ENCODE data around the gene CCDC91. TPM values are rescaled to one million over a fixed set of nuclear protein-coding genes. Genes with fewer than 3 reads are reported as not detected.
A peak's percentile ranks its signal among the peaks of the same experiment; 100 is the strongest.

The CCDC91 gene, protein sequence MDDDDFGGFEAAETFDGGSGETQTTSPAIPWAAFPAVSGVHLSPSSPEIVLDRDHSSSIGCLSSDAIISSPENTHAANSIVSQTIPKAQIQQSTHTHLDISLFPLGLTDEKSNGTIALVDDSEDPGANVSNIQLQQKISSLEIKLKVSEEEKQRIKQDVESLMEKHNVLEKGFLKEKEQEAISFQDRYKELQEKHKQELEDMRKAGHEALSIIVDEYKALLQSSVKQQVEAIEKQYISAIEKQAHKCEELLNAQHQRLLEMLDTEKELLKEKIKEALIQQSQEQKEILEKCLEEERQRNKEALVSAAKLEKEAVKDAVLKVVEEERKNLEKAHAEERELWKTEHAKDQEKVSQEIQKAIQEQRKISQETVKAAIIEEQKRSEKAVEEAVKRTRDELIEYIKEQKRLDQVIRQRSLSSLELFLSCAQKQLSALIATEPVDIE
- total RNA-seq (10.9 and 13.9 TPM in 2 replicates), polyA plus RNA-seq (25.5 and 26.3 TPM in 2 replicates)

DNA sequence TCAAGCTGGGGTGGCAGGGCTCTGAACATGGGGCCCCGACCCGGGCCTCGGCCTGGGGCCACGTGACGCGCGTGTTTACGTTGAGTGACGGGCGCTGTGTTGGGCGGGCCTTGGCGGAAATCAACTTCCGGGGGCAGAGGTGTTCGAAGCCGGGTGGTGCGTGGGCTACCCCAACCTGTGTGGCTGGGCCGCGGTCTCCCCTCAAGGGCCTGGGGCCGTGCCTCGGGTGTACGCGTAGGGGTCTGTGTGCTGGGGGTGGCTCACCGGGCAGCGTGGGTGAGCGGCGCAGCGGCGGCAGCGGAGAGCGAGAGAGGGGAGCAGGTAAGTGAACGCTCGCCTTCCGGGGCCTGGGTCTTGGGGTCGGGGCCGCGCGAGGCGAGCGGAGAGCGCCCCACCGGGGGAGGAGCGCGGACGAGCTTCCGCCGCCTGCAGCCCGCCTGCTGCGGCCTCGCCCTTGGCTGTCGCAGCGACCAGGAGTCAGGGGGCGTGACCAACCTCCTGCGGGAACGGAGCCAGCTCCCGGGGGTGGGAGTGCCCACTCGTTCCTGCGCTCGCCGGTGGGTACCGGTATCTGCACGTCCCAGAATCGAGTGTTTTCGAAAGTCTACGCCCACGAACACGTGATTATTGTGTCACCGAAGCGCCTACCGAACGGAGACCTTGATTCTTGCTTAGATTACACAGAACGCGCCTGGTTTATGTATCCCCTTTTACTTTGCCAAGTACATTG lies at the start of gene CCDC91:
CCDC91 (plus strand) TSS at position 136 of the 730 bp plus-strand sequence. CDS start 66,760 bp downstream, outside the sequence.
- Histone ChIP-seq H3K4me1 (ENCODE audit: low read depth) (no peaks in the 10 kb centered on the region), H3K36me3 (no peaks in the 10 kb centered on the region), H3K4me3 (peak within 1 kb of the TSS; percentile 66), H3K9me3 (ENCODE audit: low read depth) (no peaks in the 10 kb centered on the region), H3K27me3 (no peaks in the 10 kb centered on the region), H3K27ac (peak within 1 kb of the TSS; percentile 90)
- DNase-seq (ENCODE audit: low read depth in 1 of 2, low spot score in 1 of 2), result peak; percentile 89 to 90
- TF ChIP-seq, protein P1, sequence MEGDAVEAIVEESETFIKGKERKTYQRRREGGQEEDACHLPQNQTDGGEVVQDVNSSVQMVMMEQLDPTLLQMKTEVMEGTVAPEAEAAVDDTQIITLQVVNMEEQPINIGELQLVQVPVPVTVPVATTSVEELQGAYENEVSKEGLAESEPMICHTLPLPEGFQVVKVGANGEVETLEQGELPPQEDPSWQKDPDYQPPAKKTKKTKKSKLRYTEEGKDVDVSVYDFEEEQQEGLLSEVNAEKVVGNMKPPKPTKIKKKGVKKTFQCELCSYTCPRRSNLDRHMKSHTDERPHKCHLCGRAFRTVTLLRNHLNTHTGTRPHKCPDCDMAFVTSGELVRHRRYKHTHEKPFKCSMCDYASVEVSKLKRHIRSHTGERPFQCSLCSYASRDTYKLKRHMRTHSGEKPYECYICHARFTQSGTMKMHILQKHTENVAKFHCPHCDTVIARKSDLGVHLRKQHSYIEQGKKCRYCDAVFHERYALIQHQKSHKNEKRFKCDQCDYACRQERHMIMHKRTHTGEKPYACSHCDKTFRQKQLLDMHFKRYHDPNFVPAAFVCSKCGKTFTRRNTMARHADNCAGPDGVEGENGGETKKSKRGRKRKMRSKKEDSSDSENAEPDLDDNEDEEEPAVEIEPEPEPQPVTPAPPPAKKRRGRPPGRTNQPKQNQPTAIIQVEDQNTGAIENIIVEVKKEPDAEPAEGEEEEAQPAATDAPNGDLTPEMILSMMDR (IDR thresholded peaks at IDR 0.05; ENCODE audit: low read depth, low read length), result no peak

DNA sequence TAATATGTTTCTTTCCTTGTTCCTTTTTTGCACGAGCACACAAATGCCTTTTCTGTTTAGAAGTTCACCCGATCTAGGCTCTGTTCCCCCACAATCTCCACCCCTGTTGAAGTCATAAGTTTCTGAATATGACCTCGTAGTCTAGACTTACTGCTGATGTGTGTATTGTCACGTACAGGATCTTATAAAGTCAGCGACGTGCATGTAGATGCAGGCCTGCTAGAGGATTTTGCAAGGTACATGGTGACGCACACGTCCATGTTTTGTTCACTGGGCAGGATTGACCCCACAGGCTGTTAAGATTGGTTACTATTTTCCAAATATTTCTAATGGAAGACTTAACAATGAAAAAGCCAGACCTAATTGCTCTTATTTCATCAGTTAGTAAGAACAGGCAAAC lies 46.2 kb upstream of the CCDC91 start:
- TF ChIP-seq, protein P1 (IDR thresholded peaks at IDR 0.05; ENCODE audit: low read depth, low read length), result no peak
- Histone ChIP-seq H3K4me1 (ENCODE audit: low read depth) (no peaks in the 10 kb centered on the region), H3K4me3 (no peak overlapping the region), H3K36me3 (no peaks in the 10 kb centered on the region), H3K9me3 (ENCODE audit: low read depth) (no peaks in the 10 kb centered on the region), H3K27ac (no peak overlapping the region), H3K27me3 (no peaks in the 10 kb centered on the region)
- DNase-seq (ENCODE audit: low read depth in 1 of 2, low spot score in 1 of 2), result no peak

DNA sequence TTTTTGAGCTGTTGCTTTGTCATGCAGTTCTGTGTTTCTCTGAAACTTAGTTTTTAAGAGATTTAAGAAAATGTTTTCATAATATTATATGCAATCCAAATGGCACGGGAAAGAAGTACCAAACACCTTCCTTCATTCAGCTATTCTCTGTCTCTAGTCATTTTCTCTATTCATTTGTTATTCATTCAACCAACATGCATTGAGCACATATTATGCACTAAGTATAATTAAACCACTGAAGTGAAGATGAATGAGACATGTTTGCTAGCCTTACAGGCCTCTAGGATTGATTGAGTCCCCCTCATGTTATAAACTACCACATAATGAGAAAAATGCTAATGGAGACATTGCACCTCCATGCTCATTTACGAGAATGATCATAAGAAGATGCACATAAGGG lies 45.7 kb upstream of the CCDC91 start:
- H3K4me3 ChIP-seq, result no peak overlapping the region
- H3K4me1 ChIP-seq (ENCODE audit: low read depth), result no peaks in the 10 kb centered on the region
- no peaks in the 10 kb centered on the region for H3K27me3 ChIP-seq
- H3K9me3 ChIP-seq (ENCODE audit: low read depth), result no peaks in the 10 kb centered on the region
- H3K27ac ChIP-seq, result no peak overlapping the region
- DNase-seq (ENCODE audit: low read depth in 1 of 2, low spot score in 1 of 2), result no peak
- TF ChIP-seq, protein P1 (IDR thresholded peaks at IDR 0.05; ENCODE audit: low read depth, low read length), result no peak
- H3K36me3 ChIP-seq, result no peaks in the 10 kb centered on the region

DNA sequence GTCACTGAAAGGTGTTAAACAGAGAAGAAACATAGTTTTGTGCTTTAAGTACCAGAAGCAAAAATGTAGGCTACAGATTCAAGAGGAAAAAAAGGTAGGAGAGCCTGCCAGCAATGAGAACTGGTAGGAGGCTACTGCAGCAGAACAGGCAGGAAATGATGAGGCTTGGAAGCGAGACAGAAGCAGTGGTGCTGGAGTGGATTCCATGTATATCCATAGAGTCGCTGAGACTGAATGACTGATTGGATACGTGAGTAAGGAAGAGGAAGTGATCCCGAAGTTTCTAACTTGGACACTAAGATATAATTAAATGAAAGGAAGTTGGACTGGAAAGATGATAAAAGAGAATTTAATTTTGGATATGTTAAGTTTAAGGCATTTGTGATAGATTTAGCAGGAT lies 45.0 kb upstream of the CCDC91 start:
- TF ChIP-seq, protein P1 (IDR thresholded peaks at IDR 0.05; ENCODE audit: low read depth, low read length), result no peak
- H3K27me3 ChIP-seq, result no peaks in the 10 kb centered on the region
- H3K4me3 ChIP-seq, result no peak overlapping the region
- H3K4me1 ChIP-seq (ENCODE audit: low read depth), result no peaks in the 10 kb centered on the region
- H3K36me3 ChIP-seq, result no peaks in the 10 kb centered on the region
- H3K27ac ChIP-seq, result no peak overlapping the region
- DNase-seq (ENCODE audit: low read depth in 1 of 2, low spot score in 1 of 2), result no peak
- H3K9me3 ChIP-seq (ENCODE audit: low read depth), result no peaks in the 10 kb centered on the region

DNA sequence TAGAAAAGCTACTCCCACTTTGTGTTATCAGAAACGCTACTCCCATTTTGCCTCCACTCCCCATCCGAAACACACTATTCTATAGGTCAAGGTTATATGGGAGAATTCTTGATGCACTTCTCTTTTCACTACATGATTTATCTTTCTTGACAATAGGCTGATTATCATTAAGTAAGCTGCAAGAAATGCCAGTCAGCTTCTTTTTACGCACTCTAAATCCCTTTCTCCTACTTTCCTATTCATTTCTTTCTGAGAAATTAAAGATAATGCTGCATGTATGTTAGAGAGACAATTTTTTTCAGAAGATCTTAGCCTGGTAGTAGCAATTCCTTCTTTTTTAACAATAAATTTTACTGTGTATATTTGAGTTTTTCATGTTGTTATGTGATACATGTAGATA lies 41.0 kb upstream of the CCDC91 start:
- no peaks in the 10 kb centered on the region for H3K9me3 ChIP-seq (ENCODE audit: low read depth)
- no peak overlapping the region for H3K27ac ChIP-seq
- no peaks in the 10 kb centered on the region for H3K4me1 ChIP-seq (ENCODE audit: low read depth)
- DNase-seq (ENCODE audit: low read depth in 1 of 2, low spot score in 1 of 2), result no peak
- no peaks in the 10 kb centered on the region for H3K36me3 ChIP-seq
- no peak overlapping the region for H3K4me3 ChIP-seq
- no peaks in the 10 kb centered on the region for H3K27me3 ChIP-seq
- TF ChIP-seq, protein P1 (IDR thresholded peaks at IDR 0.05; ENCODE audit: low read depth, low read length), result no peak
